Uterus (tissue), 4 donors: ENCODE data around the gene CDH13. TPM values are rescaled to one million over a fixed set of nuclear protein-coding genes. Genes with fewer than 3 reads are reported as not detected.

ENCODE experiments used
- DNase-seq, 2 donors: peaks; one replicate each; pipeline ENCODE4 v3.0.0-alpha.2; 2019 to 2020
- H3K27ac ChIP-seq, 2 donors: fragments of 200-600 bp; sonication (generic); 1 replicate in 1 of 2; 2 replicates in 1 of 2; pipeline ENCODE4 v1.5.1; 2016 to 2018
- H3K27me3 ChIP-seq, 2 donors: fragments of 200-600 bp; sonication (generic); one replicate each; pipeline ENCODE4 v1.5.1; 2018 to 2019; ENCODE audit warnings: control low read depth in 1 of 2
- H3K36me3 ChIP-seq, 2 donors: fragments of 200-600 bp; sonication (generic); one replicate each; pipeline ENCODE4 v1.5.1; 2019; ENCODE audit warnings: control low read depth in 1 of 2
- H3K4me1 ChIP-seq, 2 donors: fragments of 200-600 bp; sonication (generic); one replicate each; pipeline ENCODE4 v1.5.1; 2018 to 2019; ENCODE audit warnings: control low read depth in 1 of 2
- H3K4me3 ChIP-seq, 2 donors: fragments of 200-600 bp; sonication (generic); 1 replicate in 1 of 2; 2 replicates in 1 of 2; pipeline ENCODE4 v1.5.1; 2018 to 2019; ENCODE audit warnings: mild to moderate bottlenecking in 1 of 2
- H3K9me3 ChIP-seq, 2 donors: fragments of 200-600 bp; sonication (generic); one replicate each; pipeline ENCODE4 v1.5.1; 2019; ENCODE audit warnings: control low read depth in 1 of 2
- POLR2A ChIP-seq, 2 donors: fragments of 450-650 bp; IDR thresholded peaks; one replicate each; pipeline ENCODE4 v1.6.1; 2016; ENCODE audit warnings: antibody characterized with exemption in 2 of 2, mild to moderate bottlenecking in 1 of 2, moderate library complexity in 1 of 2
- intact Hi-C: fragments of 100-400 bp; cut with DNase I; formaldehyde crosslinking; loops from one replicate; pipeline ENCODE4 v1.15.1; 2023; ENCODE audit warnings: low total_unique reads
- total RNA-seq, 4 donors: library from RNA; depleted of rRNA in 3 of 4; stranded (reverse); fragments of >200 nt in 3 of 4; gene quantifications; one replicate each; pipeline versions ENCODE4 v1.1.0 to v1.2.4, GENCODE V29; 2014 to 2023
- TF ChIP-seq, protein P1 (sequence below), 4 experiments: fragments of 200-600 bp in 2 of 4; fragments of 450-650 bp in 2 of 4; sonication (generic) in 2 of 4; IDR thresholded peaks; one replicate each; pipeline ENCODE4 v1.5.1; 2016 to 2019; ENCODE audit warnings: antibody characterized with exemption in 4 of 4, mild to moderate bottlenecking in 2 of 4, moderate library complexity in 1 of 4
- donor health status: DM: yes; HTN: yes; CAD: no.

CDH13 gene
- total RNA-seq, 4 donors from 2014 or later = 49.1 to 99.4 (median 82.7) TPM

DNA sequence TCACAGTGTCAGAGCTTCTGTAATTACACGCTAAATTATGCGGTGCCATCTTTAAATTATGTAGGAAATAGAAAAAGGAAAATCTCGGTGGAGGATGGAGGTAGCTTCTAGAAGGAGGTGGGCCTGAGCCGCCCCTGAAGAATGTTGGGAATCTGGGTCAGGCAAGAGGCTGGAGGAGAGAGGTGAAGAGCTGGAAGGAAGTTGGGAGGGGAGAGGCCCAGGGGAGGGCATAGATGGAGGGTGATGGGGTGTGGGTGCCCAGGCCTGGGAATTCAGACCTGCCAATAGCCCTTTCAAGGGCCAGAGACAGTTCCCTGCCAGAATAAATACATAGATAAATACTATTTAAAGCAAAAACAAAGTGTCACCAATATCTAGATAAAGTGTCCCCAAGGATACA, 766.0 kb downstream of the CDH13 start:
- H3K4me1 ChIP-seq = no peaks in the 10 kb centered on the region
- H3K9me3 ChIP-seq = no peaks in the 10 kb centered on the region
- H3K36me3 ChIP-seq = no peaks in the 10 kb centered on the region
- no peaks in the 10 kb centered on the region for H3K27me3 ChIP-seq
- TF ChIP-seq, protein P1, sequence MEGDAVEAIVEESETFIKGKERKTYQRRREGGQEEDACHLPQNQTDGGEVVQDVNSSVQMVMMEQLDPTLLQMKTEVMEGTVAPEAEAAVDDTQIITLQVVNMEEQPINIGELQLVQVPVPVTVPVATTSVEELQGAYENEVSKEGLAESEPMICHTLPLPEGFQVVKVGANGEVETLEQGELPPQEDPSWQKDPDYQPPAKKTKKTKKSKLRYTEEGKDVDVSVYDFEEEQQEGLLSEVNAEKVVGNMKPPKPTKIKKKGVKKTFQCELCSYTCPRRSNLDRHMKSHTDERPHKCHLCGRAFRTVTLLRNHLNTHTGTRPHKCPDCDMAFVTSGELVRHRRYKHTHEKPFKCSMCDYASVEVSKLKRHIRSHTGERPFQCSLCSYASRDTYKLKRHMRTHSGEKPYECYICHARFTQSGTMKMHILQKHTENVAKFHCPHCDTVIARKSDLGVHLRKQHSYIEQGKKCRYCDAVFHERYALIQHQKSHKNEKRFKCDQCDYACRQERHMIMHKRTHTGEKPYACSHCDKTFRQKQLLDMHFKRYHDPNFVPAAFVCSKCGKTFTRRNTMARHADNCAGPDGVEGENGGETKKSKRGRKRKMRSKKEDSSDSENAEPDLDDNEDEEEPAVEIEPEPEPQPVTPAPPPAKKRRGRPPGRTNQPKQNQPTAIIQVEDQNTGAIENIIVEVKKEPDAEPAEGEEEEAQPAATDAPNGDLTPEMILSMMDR (IDR thresholded peaks at IDR 0.05) = no peak
- TF ChIP-seq POLR2A (IDR thresholded peaks at IDR 0.05) = no peak
- H3K4me3 ChIP-seq = no peak overlapping the region
- H3K27ac ChIP-seq = peak overlapping the region in 1 of 2 donors; percentile 47
- no peak for DNase-seq
- intact Hi-C loops = no loop called here

DNA sequence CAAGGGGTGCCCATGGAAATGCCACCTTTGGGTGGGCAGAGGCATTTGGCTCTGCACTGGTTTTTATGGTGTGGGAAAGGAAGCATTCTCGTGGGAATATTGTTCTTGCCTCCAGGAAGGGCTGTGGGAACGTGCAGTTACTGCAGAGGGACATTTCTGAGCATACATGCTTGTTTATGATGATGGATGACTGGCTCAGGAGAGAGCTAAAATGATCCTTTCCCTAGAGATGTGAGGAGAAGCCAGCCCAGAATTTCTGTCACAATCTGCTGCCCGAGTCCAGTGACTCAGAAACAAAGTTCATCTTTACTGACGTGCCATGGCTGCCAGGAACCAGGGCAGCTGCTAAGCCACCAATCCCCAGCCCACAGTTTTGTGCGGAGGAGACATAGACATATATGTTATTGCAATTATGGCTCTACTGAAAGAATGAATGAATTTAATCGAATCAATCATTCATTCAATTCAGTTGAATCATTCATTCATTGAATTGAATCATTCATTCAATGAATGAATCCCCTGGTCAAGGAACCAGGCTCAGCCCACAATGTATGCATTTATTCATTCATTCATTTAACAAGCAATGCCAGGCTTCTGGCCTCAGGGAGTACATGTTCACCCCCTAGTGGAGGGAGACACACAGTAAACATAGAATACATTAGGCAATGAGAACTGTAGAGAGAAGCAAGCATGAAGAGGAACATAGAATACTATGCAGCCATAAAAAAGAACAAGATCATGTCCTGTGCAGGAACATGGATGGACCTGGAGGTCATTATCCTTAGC, 766.6 kb downstream of the CDH13 start:
- H3K4me1 ChIP-seq = no peaks in the 10 kb centered on the region
- TF ChIP-seq, protein P1 (IDR thresholded peaks at IDR 0.05) = no peak
- TF ChIP-seq POLR2A (IDR thresholded peaks at IDR 0.05) = no peak
- no peak for DNase-seq
- intact Hi-C loops = no loop called here
- H3K4me3 ChIP-seq = no peak overlapping the region
- H3K27me3 ChIP-seq = no peaks in the 10 kb centered on the region
- H3K9me3 ChIP-seq = no peaks in the 10 kb centered on the region
- peak overlapping the region in 1 of 2 donors; percentile 47 for H3K27ac ChIP-seq
- H3K36me3 ChIP-seq = no peaks in the 10 kb centered on the region

DNA sequence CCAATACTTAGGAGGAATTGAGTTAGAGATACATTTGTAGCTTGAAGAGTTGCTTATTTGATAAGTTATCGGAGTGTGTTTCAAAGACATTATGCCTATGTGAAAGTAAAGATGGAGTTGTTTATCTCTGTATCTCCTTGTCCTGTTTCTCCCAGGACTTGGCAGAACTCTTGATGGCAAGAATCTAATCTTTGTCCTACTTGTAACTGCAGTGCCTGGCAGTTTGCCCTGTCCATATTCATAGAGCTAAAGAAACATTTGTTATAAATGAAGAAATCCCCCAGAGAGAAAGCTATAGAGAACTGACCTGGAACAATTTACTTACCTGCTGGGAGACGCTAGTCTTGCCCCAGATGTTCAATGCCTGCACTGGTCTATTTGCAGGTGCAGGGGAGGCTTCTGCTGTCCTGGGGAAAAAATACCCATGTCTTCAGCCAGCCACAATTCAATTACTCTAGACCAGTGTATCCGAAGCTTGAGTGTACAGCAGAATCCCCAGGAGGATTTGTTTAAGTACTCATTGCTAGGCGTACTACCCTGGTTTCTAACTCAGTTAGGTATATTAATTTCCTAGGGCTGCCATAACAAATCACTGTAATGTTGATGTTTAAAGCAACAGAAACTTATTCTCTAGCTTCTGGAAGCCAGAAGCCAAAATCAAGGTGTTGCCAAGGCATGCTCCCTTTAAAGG, 771.0 kb downstream of the CDH13 start:
- H3K27me3 ChIP-seq = no peaks in the 10 kb centered on the region
- no peak for DNase-seq
- H3K27ac ChIP-seq = no peak overlapping the region
- H3K36me3 ChIP-seq = no peaks in the 10 kb centered on the region
- H3K4me1 ChIP-seq = no peaks in the 10 kb centered on the region
- TF ChIP-seq, protein P1 (IDR thresholded peaks at IDR 0.05) = no peak
- TF ChIP-seq POLR2A (IDR thresholded peaks at IDR 0.05) = no peak
- H3K4me3 ChIP-seq = no peak overlapping the region
- intact Hi-C loops = no loop called here
- no peaks in the 10 kb centered on the region for H3K9me3 ChIP-seq

DNA sequence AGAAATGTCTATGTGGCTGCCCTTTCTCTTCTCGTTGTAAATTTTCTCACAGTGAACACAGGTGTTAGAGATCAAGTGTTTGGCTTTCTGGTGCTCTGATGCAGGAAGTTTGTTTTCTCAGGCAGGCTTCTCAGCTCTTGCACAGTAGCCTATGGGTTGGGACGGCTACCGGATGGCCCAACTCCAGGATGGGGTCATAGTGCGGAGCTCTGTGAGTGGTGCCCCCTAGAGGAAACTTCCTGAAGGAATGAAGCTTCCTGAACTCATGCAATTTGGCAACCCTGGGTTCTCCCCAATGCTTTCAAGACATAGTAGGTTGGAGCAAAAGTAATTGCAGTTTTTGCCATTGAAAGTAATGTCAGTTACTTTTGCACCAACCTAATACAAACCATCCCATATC, 773.5 kb downstream of the CDH13 start:
- no peaks in the 10 kb centered on the region for H3K4me1 ChIP-seq
- H3K27me3 ChIP-seq = no peaks in the 10 kb centered on the region
- H3K9me3 ChIP-seq = no peaks in the 10 kb centered on the region
- H3K27ac ChIP-seq = no peak overlapping the region
- no peak for TF ChIP-seq POLR2A (IDR thresholded peaks at IDR 0.05)
- TF ChIP-seq, protein P1 (IDR thresholded peaks at IDR 0.05) = no peak
- DNase-seq = no peak
- no peak overlapping the region for H3K4me3 ChIP-seq
- intact Hi-C loops = no loop called here
- no peaks in the 10 kb centered on the region for H3K36me3 ChIP-seq

DNA sequence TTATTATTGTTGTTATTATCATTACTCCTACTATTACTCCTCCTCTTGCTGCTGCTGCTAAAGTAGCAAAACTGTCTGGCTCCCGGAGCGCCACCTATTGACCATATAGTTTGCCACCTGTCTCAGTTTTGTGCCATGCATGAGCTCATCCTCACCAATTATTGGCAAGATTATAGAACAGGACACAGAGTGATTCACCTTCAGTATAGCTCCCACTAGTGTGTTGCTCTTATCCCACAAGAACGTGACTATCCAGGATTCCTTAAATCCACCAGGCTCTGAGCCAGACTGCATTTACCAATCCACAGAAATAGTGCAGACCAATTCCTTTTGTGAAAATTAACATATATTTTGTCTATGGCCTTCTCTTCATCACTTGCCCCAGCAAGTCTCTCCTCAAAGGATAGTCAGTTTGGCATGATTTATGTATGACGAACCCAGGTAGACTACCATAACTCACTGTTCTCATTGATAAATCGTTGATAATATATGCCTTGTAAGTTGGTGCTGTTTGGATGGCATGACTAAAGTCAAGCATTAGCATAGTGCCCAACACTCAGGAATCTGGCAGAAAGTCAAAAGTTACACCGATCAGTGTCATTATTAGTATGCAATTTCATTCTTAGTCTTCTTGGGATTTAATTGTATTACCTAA, 775.5 kb downstream of the CDH13 start:
- H3K36me3 ChIP-seq = no peaks in the 10 kb centered on the region
- H3K4me1 ChIP-seq = no peaks in the 10 kb centered on the region
- intact Hi-C loops = no loop called here
- no peaks in the 10 kb centered on the region for H3K9me3 ChIP-seq
- TF ChIP-seq, protein P1 (IDR thresholded peaks at IDR 0.05) = no peak
- TF ChIP-seq POLR2A (IDR thresholded peaks at IDR 0.05) = no peak
- no peaks in the 10 kb centered on the region for H3K27me3 ChIP-seq
- no peak overlapping the region for H3K27ac ChIP-seq
- H3K4me3 ChIP-seq = no peak overlapping the region
- DNase-seq = no peak
